Right ventricle myocardium inferior (tissue), 1 donor: ENCODE data around the gene DPEP2. TPM values are rescaled to one million over a fixed set of nuclear protein-coding genes. Genes with fewer than 3 reads are reported as not detected.
"Not testable (repeated sequence)": the region's sequence is repeated elsewhere in the genome, so short reads cannot be mapped to it uniquely, and the experiment has no call there.

Source experiments
- ATAC-seq: fragments of 200-7000 bp; cut with Tn5 transposase; one replicate; pipeline ENCODE4 v1.9.1; 2020; ENCODE audit warnings: mild to moderate bottlenecking, moderate library complexity
- DNase-seq: peaks from one replicate; pipeline ENCODE4 v3.0.0; 2021; ENCODE audit errors: missing footprints
- intact Hi-C: fragments of 100-400 bp; cut with DNase I; formaldehyde crosslinking; loops from one replicate; pipeline ENCODE4 v1.11.0; 2022
- total RNA-seq: library from RNA; stranded (reverse); fragmentation: NEBNext Ultra II Directional; extraction: Animal tissue kit (Norgen Biotek cat#: 25700); gene quantifications from one replicate; pipeline ENCODE4 v1.2.1, GENCODE V29; 2021
- donor health status: DM: no; HTN: yes; CAD: no; lungs with severe emphysema.

Gene DPEP2
- total RNA-seq, 1 donor from 2014 or later, result 0.87 TPM

DNA sequence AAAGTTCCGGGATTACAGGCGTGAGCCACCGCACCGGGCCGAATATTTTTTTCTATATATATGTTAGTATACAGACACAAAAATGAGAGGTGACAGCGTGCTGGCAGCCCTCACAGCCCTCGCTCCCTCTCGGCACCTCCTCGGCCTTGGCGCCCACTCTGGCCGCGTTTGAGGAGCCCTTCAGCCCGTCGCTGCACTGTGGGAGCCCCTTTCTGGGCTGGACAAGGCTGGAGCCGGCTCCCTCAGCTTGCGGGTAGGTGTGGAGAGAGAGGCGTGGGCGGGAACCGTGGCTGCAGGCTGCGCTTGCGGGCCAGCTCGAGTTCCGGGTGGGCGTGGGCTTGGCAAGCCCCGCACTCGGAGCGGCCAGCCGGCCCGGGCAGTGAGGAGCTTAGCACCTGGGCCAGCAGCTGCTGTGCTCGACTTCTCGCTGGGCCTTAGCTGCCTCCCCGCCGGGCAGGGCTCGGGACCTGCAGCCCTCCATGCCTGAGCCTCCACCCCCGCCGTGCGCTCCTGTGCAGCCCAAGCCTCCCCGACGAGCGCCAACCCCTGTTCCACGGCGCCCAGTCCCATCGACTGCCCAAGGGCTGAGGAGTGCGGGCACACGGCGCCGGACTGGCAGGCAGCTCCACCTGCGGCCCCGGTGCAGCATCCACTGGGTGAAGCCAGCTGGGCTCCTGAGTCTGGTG, 17.1 kb downstream of the DPEP2 start:
- intact Hi-C loops, result no loop called here

DNA sequence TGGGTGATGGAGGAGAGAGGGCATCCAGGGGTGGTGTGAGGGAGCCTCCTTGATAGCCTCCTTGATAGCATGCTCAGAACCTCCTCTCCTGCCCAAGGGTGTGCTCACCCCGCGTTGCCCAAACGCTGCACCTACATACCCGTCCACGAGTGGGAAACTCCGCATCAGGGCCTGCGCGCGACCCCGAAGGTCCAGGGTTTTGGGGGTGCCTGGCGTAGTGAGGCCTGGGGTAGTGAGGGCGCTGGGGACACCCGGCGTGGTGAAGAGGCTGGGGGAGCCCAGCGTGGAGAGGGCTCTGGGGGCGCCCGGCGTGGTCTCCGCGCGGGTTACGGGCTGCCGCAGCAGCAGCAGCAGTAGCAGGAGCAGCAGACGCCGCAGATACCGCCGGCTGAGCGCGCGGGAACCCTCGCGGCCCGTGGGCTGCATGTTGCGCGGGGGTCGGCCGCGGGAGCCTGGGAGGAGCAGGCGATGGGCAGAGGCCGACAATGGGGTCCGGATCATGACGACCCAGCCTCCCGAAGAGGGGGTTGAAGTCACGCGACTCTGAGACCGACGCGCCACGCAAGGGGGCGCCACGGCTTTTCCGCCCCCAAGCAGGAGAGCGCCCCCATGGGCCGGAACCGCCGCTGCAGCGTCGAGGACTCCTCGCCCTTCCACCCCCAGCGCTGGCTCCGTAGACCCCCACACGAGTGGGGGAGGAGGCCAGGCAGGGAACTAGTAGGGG, 19.2 kb downstream of the DPEP2 start, which contains the start of gene DPEP3:
TSS of gene DPEP3 (minus strand) at position 545 of the 724 bp plus-strand sequence. CDS start at position 426, 119 bp downstream.
- no peak for ATAC-seq
- DNase-seq, result no peak
- intact Hi-C loops, result no loop called here

More for the DNA sequence above, 17.1 kb downstream of the DPEP2 start:
- peak; percentile 28 for DNase-seq
- no peak for ATAC-seq

DNA sequence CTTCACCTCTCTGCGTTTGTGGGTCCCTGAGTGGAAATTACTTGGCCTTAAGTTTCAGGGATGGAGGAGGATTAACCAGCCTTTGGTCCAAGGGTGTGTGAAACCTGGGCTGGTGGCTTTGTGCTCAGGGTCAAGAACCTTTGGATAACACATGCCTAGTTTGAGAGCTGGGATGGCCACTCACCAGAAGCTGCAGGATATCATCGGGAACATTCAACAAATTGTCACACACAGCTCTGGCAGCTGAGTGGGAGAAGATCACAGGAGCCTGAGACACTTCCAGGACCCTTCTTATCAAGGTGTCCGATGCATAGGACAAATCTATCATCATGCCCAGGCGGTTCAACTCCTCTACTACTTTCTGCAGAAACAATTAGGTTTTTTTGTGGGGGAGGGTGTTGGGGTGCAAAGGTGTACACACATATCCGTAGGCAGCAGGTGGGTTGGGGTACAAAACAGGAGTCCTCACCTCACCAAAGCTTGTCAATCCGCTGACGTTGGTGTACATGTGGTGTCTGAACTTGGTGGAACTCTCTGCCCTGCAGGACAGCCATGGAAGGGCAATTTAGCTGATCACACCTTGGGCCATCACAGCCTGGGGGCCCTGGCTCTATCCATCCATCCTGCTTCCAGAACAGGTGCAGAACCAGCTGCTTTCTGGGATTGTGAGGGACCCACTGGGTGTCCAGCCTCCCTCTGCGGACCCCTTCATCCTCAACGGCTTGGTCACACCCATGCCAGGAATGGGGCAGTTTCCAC, 21.6 kb downstream of the DPEP2 start:
- ATAC-seq, result peak; percentile 47
- DNase-seq, result no peak

DNA sequence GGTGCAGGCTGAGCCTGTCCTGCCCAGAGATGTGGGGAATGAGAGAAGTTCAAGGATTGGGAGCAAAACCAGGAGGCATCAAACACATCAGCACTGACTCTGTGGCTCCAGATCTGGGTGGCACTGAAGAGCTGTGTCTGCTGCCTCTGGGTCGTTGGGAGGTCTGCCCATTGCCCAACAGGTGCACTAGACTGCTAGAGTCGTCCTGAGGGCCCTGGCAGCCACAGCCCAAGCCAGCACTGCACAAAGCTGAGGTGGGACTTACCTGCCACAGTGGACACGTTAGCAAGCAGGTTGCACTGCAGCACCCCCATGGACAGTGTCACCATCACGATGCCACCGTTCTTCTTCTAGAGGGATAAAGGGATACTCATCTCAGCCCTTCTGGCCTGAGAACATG, 22.3 kb downstream of the DPEP2 start:
- ATAC-seq (no peak), DNase-seq (no peak)
- intact Hi-C loops, result no loop called here

More for the DNA sequence above, 21.6 kb downstream of the DPEP2 start:
- intact Hi-C loops, result no loop called here

DNA sequence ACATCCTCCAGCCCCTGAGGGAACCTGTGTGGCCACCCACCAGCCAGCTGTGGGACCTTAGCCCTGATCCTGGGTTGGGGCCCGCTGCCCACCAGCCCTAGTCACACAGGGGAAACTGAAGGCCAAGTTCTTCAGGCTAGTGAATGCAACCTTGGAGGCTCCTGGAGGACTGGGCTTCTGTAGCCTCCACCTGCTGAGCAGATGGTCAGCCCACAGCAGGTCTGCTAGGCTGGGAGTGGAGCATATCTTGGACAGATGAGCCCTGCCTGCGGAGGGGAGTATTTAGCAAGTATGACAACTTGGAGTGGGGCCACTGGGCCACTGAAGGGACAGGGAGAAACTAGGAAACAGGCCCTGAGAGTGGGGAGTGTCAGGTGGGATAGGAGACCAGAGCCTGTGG, 23.1 kb downstream of the DPEP2 start:
- ATAC-seq (no peak), DNase-seq (no peak)
- intact Hi-C loops, result no loop called here

DNA sequence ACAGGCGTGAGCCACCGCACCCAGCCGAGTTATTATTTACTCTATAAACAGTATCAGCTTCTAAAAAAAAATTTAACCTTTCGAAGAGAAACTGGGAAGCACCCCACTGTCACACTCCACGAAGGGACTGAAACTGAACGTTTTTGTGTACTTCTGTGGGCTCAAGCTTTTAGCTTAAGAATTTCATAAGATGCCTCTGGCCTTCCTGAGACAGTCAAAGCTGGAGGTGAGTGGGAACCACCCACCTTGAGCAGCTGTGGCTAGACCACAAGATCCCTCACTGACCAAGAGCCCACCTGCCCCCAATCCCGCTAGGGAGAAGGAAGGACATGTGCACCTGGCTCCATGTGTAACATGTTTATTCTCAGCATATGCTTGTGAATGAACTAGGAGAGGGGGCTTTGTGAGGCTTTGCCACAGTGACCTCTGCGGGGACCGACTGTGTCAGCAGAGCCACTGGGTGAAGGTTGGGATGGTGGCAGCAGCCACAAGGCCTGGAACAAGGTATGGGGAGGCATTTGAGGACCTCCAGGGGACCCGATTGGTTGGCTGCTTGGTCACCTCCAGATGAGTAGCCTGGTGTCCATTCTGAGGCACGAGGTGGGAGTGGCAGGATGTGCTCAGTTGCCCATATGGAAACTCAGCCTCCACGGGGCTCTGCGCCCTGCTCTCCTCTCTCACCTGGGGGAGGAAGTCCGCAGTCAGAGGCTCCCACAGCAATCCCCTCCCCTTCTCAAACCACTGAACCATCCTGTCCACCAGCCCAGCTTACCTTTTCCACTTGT, 23.8 kb downstream of the DPEP2 start:
- DNase-seq, result peak; percentile 14
- intact Hi-C loops, result no loop called here
- no peak for ATAC-seq

DNA sequence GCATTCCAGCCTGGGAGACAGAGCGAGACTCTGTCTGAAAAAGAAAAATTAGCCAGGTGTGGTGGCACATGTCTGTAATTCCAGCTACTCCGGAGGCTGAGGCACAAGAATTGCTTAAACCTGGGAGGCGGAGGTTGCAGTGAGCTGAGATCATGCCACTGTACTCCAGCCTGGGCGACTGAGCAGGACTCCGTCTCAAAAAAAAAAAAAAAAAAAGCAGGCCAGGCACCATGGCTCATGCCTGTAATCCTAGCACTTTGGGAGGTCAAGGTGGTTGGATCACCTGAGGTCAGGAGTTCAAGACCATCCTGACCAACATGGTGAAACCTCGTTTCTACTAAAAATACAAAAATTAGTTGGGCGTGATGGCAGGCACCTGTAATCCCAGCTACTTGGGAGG, 27.0 kb downstream of the DPEP2 start:
- intact Hi-C loops, ATAC-seq: not testable (repeated sequence)
- peak; percentile 4 for DNase-seq

DNA sequence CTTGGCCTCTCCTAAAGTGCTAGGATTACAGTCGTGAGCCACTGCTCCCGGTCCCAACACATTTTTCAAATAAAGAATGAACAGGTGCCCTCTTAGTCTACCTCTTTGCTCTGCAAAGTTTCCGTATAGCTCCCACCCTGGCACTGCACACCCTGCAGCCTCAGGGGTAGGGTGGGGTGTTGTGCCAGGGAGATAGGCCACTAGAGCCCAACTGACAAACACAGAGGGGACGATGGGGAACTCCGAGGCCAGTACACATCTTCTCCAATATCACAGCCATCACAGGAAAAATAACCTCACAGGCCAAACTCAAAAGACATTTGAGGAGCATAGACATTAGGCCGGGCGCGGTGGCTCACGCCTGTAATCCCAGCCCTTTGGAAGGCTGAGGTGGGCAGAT, 28.2 kb downstream of the DPEP2 start:
- DNase-seq (peak; percentile 3), ATAC-seq (no peak)
- intact Hi-C loops, result no loop called here

DNA sequence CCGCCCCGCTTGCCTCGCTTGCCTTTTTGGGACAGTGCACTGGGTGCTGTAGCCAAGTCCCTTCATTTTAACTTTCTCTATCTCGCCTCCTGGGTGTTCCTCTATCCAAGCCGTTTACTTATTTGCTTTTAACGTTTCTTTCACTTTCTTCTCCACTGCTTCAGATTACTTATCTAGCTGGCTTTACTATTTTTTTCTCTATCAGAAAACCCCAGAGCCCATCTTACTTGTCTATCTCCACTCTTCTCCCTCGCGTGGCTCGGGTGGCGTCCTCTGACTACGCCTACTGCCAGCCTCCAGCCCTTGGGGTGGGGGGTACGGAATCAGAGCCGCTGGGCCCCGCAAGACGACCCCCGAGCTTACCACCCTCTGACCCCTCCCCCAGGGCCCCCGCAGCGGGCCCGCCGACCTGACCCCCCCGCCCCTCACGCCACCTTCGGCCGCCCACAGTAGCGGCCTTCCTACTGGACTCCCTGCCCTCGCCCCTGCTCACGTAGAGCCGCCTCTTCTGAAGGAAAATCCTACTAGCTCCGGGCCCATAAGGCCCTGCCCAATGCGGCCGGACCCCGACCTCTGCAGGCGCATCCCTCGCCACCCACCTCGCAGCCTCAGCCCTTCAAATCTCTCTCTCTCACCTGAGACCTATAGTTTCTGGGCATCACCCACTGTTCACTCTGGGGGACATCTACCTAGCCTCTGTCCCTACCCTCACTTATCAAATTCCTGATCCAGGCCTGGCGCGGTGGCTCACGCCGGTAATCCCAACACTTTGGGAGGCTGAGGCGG, 29.8 kb downstream of the DPEP2 start:
- intact Hi-C loops, result loop anchor here (2.0 kb wide), 1 partner anchor 33 kb away; the partner anchor contains the start of gene PSMB10
- DNase-seq (no peak), ATAC-seq (no peak)

DNA sequence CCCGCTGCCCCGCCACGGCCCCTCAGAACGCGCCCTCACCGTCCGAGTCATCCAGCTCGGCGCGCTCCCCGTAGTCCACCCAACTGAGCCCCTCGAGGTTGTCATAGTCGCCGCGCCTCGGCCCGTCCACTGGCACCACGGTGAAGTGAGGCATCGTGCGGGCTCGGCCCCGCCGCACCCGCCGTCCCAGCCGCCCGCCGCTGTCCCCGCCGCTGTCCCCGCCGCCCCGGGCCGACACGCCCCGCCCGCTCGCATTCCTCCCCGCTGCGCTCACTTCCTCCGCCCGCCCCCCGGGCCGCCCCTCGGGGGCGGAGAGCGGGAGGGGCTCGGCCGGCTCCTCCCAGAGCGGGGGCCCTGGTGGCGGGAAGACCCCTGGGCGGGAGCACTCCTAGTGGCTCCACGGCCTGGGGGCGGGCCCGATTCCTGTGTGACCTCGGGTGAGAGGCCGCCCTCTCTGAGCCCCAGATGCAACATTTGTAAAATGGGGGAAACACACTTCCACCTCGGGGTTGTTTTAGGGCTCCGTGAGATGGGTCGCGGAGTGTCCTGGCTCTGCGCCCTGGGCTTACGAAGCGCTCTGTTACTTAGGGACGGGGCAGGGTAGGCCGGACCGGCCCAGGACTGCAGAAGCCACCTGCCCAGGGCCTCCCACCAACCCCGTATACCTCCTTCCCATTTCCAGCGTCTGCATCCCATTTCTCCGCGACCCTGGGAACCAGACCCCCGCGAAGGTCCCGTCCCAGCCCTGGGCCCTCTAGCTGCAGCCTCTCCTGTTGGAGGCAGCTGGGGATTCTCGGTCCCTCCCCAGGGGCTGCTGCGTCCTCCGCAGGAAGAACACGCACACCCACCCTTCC, 30.7 kb downstream of the DPEP2 start, which contains the start of gene SLC12A4:
TSS of gene SLC12A4 (minus strand) at position 238 of the 854 bp plus-strand sequence. CDS start at position 154, 84 bp downstream.
- ATAC-seq (peak; percentile 89), DNase-seq (peak; percentile 92)
- intact Hi-C loops, result loop anchor here (2.0 kb wide), 1 partner anchor 32 kb away; the partner anchor contains the start of gene PSMB10

DNA sequence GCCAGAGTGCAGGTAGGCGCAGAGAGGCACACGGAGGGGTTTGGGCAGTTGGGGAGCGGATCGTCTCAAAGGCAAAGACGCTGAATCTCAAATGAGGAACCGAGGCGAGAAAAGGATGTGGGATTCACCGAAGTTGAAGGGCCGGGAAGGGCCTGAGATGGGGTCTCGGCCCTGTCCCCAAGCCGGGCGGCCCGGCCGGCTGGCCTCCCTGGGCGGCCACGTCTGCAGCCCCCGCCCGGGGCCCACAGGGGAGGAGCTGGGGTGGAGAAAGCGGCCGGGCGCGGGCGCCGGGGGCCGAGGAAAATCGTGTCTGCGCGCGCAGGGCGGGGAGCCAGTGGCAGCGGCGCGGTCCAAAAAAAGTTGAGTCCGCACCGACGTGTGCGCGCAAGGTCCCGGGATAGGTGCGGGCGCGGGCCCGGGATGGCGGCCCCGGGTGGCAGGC, 31.3 kb downstream of the DPEP2 start:
- peak; percentile 38 for ATAC-seq
- intact Hi-C loops, result loop anchor here (2.0 kb wide), 1 partner anchor 31 kb away; the partner anchor contains the start of gene PSMB10

DNA sequence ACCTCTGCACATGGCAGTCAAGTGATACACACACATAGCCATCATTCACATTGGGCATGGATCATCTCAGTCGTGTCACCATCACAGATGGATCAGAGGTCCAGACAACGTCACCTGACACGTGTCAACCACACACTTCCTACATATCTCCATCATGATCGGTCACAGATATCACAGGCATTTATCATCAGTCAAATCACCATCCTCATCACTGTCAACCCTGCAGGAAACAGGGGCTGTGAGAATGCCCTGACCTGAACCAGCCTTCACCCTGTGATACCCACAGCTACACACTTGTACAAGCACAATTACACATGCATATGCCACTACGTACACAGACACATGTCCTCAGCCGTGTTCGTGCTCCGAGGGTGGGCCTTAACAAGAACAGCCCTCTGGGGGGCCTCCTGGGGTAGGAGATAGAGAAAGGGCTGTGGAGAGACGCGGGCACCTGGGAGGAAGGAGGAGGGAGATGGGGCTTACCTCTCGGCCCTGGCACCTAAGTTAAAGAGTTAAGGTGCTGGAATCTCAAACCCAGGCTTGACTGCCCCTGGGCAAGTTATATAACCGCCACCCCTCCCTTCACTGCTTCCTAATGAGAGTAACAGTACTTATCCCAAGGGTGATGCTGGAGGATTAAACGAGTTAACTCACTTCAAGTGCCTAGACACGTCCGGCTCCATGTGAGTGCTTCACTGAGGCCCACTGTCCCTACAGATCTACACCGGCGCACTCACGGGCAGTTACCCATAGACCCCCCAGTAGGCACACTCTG, 31.9 kb downstream of the DPEP2 start:
- DNase-seq (no peak), ATAC-seq (no peak)
- intact Hi-C loops, result no loop called here

More for the DNA sequence above, 31.3 kb downstream of the DPEP2 start:
- no peak for DNase-seq

DNA sequence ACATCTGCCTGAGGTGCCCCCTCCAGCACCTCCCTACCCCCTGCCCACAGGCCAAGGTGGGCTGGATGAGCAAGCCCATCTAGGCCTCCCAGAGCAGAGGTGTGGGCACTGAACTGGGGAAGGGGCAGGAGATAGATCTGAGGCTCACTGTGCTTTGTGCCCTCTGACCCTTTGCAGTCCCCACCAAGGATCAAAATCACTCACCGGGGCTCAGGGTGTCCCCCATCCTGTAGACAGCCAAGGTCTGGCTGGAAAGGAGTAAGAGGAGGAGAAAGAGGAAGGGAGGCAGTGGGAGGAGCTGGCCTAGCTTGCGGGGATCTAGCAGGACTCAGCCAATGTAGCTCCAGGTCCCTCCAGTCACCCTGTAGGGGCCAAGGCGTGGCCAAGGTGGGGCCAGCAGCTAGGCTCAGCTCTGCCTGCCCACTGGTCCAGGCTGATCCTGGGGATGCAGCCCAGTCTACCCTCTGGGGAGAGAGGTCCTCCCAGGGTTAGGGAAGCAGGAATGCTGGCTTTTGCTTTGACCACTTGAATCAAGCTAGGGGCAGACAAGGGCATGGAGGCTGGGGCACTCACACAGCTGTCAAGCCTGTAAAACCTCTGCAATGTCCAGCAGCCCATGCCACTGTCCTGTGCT, 32.6 kb downstream of the DPEP2 start:
- intact Hi-C loops, result no loop called here
- no peak for DNase-seq
- no peak for ATAC-seq

DNA sequence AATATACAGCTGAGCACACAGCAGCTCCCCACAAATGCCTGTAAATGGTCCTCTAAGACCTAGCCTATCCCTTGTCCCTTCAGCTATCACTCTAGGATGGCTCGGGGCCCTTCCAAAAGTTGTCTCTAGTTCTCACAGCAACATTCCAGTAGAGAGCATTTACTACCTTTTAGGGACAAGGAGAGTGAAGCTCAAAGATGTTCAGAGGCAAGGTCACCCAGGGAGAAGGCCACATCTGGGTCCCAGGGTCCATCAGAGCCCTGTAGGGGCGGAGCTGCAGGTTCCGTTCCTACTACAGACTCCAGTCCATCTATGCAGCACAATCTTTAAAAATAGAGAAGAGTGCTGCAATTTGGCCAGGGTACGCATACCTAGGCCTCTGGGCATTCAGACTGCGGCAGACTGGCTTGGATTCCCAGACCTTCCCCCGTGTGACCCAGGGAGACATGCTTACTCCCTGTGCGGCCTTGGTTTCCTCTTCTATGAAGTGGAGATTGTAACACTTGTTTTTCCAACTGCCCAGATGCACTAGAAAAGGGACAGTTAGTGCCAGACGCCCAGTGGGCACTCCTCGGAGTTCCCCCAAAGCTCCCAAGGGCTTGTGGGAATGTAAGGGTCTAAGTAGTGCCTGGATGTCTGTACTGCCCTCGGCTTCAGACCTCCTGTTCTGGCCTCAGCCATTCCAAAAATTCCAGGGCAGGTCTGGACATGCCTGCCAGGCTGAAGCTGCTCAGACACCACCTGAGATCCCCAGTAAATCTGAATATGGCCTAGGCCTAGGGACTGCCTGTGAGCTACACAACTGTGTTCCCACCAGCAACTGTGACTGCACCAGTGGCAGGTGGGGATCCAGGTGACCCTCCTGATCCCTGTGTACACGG, 33.4 kb downstream of the DPEP2 start:
- ATAC-seq (peak; percentile 6), DNase-seq (no peak)
- intact Hi-C loops, result no loop called here
